ENCODE data around the gene CPA5.
A peak's percentile ranks its signal among the peaks of the same experiment; 100 is the strongest.

CPA5 gene

GRCh38 chr7:130410868-130411541, 66.4 kb downstream of the CPA5 start:
- Mint-ChIP-seq H3K27me3 (ENCODE audit: low read depth) (no peaks in the 10 kb centered on the region), H3K4me1 (peaks cover 67% of the 10 kb centered on the region), H3K27ac (peak overlapping the region; percentile 65 to 86 (median 80)), H3K4me3 (no peak overlapping the region), H3K36me3 (ENCODE audit: low read depth) (peaks cover 14% of the 10 kb centered on the region), H3K9me3 (no peaks in the 10 kb centered on the region)
- TF ChIP-seq CTCF (IDR thresholded peaks at IDR 0.05; ENCODE audit: unreplicated experiment in 3 of 3), result no peak

GRCh38 chr7:130413201-130413600, 68.6 kb downstream of the CPA5 start:
- H3K4me1 Mint-ChIP-seq, result peaks cover 77% of the 10 kb centered on the region
- TF ChIP-seq CTCF (IDR thresholded peaks at IDR 0.05; ENCODE audit: unreplicated experiment in 3 of 3), result no peak
- H3K9me3 Mint-ChIP-seq, result no peaks in the 10 kb centered on the region

GRCh38 chr7:130415006-130415405, 70.4 kb downstream of the CPA5 start:
- peaks cover 14% of the 10 kb centered on the region for H3K36me3 Mint-ChIP-seq (ENCODE audit: low read depth)
- no peaks in the 10 kb centered on the region for H3K27me3 Mint-ChIP-seq (ENCODE audit: low read depth)
- peak overlapping the region; percentile 2 to 25 (median 2) for H3K27ac Mint-ChIP-seq
- no peak for TF ChIP-seq CTCF (IDR thresholded peaks at IDR 0.05; ENCODE audit: unreplicated experiment in 3 of 3)
- no peaks in the 10 kb centered on the region for H3K9me3 Mint-ChIP-seq
- peaks cover 68% of the 10 kb centered on the region for H3K4me1 Mint-ChIP-seq
- H3K4me3 Mint-ChIP-seq, result no peak overlapping the region

More at GRCh38 chr7:130413201-130413600, 68.6 kb downstream of the CPA5 start:
- Mint-ChIP-seq H3K27ac (peak overlapping the region in 1 of 3 experiments; percentile 68), H3K36me3 (ENCODE audit: low read depth) (peaks cover 14% of the 10 kb centered on the region), H3K4me3 (no peak overlapping the region), H3K27me3 (ENCODE audit: low read depth) (no peaks in the 10 kb centered on the region)

GRCh38 chr7:130417213-130417612, 72.6 kb downstream of the CPA5 start:
- H3K4me1 Mint-ChIP-seq, result peaks cover 64% of the 10 kb centered on the region
- H3K27ac Mint-ChIP-seq, result peak overlapping the region; percentile 62 to 96 (median 93)
- peak overlapping the region in 1 of 3 experiments; percentile 4 for H3K4me3 Mint-ChIP-seq
- no peaks in the 10 kb centered on the region for H3K9me3 Mint-ChIP-seq
- no peaks in the 10 kb centered on the region for H3K27me3 Mint-ChIP-seq (ENCODE audit: low read depth)
- peaks cover 9% of the 10 kb centered on the region for H3K36me3 Mint-ChIP-seq (ENCODE audit: low read depth)
- no peak for TF ChIP-seq CTCF (IDR thresholded peaks at IDR 0.05; ENCODE audit: unreplicated experiment in 3 of 3)

- peaks cover 9% of the 10 kb centered on the region for H3K36me3 Mint-ChIP-seq (ENCODE audit: low read depth)
- H3K27ac Mint-ChIP-seq, result peak overlapping the region in 2 of 3 experiments; percentile 93 to 96
- no peaks in the 10 kb centered on the region for H3K27me3 Mint-ChIP-seq (ENCODE audit: low read depth)
- no peak overlapping the region for H3K4me3 Mint-ChIP-seq
- H3K4me1 Mint-ChIP-seq, result peaks cover 65% of the 10 kb centered on the region
- H3K9me3 Mint-ChIP-seq, result no peaks in the 10 kb centered on the region
- TF ChIP-seq CTCF (IDR thresholded peaks at IDR 0.05; ENCODE audit: unreplicated experiment in 3 of 3), result no peak
Observed at GRCh38 chr7:130418306-130418705, 73.7 kb downstream of the CPA5 start.
